AG04450 (cell line): Measurements from ENCODE around the gene TPSAB1. TPM values are rescaled to one million over a fixed set of nuclear protein-coding genes. Genes with fewer than 3 reads are reported as not detected.
"Not testable (repeated sequence)": the region's sequence is repeated elsewhere in the genome, so short reads cannot be mapped to it uniquely, and the experiment has no call there.

Experiments
- CTCF ChIA-PET: fragments of 300-600, 350-600 bp; formaldehyde crosslinking; extraction: SDS; loops from one replicate; lab custom pipeline; 2022; ENCODE audit warnings: antibody characterized with exemption, inconsistent platforms; lab: Charles Lee
- POLR2A ChIA-PET: fragments of 350-600 bp; formaldehyde crosslinking; extraction: SDS; loops from one replicate; lab custom pipeline; 2021; ENCODE audit warnings: antibody characterized with exemption, inconsistent platforms; lab: Yijun Ruan, JAX
- DNase-seq: peaks from one replicate; pipeline ENCODE4 v3.0.0-alpha.2; 2011; ENCODE audit warnings: low read depth, low spot score
- H3K27ac ChIP-seq: one replicate; pipeline ENCODE4 v1.5.1; 2012; ENCODE audit warnings: low read depth, low read length, control low read depth
- H3K27me3 ChIP-seq: one replicate; pipeline ENCODE4 v1.6.0; 2012; ENCODE audit warnings: low read length; ENCODE audit not compliant: control insufficient read depth, insufficient read depth
- H3K4me3 ChIP-seq: 2 replicates; pipeline ENCODE4 v1.5.1; 2011; ENCODE audit warnings: mild to moderate bottlenecking, low read depth, low read length, control low read depth
- H3K9me3 ChIP-seq: 2 replicates; pipeline ENCODE4 v1.5.1; 2012; ENCODE audit warnings: low read length; ENCODE audit not compliant: control insufficient read depth, insufficient read depth
- polyA plus RNA-seq: library from polyadenylated mRNA; depleted of rRNA; stranded (reverse); fragments of >200 nt; gene quantifications from 2 replicates; pipeline ENCODE4 v1.2.3, GENCODE V29; 2011
- TF ChIP-seq, protein P1 (sequence below): IDR thresholded peaks from 2 replicates; pipeline ENCODE4 v1.5.1; 2011; ENCODE audit warnings: low read depth, low read length, control low read depth, inconsistent platforms

The TPSAB1 gene
- polyA plus RNA-seq, 1 experiment, result not detected

DNA sequence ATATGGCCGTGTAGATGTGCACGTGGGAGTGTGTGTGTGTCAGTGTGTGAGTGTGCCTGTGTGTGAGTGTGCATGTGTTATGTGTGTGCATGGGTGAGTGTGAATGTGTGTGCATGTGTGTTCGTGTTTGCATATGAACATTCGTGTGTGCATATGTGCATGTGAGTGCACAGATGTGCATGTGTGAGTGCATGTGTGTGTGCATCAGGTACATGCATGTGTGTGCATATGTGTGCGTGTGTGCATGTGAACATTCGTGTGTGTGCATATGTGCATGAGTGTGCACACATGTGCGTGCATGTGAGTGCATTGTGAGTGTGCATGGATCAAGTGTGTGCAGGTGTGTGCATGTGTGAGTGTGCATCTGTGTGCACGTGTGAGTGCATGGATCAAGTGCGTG lies 2.5 kb upstream of the TPSAB1 start:
- Histone ChIP-seq H3K27me3 (no peaks in the 10 kb centered on the region), H3K4me3 (no peak overlapping the region), H3K9me3 (no peaks in the 10 kb centered on the region), H3K27ac (no peak overlapping the region)
- ChIA-PET CTCF (no interaction called here), POLR2A (no interaction called here)
- TF ChIP-seq, protein P1, sequence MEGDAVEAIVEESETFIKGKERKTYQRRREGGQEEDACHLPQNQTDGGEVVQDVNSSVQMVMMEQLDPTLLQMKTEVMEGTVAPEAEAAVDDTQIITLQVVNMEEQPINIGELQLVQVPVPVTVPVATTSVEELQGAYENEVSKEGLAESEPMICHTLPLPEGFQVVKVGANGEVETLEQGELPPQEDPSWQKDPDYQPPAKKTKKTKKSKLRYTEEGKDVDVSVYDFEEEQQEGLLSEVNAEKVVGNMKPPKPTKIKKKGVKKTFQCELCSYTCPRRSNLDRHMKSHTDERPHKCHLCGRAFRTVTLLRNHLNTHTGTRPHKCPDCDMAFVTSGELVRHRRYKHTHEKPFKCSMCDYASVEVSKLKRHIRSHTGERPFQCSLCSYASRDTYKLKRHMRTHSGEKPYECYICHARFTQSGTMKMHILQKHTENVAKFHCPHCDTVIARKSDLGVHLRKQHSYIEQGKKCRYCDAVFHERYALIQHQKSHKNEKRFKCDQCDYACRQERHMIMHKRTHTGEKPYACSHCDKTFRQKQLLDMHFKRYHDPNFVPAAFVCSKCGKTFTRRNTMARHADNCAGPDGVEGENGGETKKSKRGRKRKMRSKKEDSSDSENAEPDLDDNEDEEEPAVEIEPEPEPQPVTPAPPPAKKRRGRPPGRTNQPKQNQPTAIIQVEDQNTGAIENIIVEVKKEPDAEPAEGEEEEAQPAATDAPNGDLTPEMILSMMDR, result no peak
- DNase-seq, result no peak

DNA sequence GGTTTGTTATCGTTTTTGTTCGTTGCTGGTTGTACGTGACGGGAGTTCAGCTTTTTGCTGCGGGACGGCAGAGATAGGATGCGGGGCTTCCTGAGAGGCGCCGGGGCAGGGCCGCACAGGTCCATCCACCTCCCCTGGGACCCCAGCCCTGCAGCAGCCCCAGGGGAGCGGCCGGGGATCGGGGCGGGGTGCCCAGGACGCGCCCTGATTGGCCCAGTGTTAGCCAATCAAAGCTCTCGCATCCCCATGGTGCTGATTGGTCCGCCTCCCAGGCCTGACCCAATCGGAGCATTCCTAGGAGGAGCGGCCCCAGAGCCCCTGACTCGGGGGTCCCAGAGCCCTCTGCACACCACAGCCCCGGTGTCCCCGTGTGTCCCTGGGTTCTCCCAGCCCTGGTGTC lies 1.6 kb upstream of the TPSAB1 start:
- DNase-seq, CTCF ChIA-PET, H3K27me3 ChIP-seq, H3K27ac ChIP-seq, POLR2A ChIA-PET, H3K9me3 ChIP-seq: not testable (repeated sequence)
- H3K4me3 ChIP-seq, result peak overlapping the region; percentile 20; the same call in 1 of the 2 replicates

DNA sequence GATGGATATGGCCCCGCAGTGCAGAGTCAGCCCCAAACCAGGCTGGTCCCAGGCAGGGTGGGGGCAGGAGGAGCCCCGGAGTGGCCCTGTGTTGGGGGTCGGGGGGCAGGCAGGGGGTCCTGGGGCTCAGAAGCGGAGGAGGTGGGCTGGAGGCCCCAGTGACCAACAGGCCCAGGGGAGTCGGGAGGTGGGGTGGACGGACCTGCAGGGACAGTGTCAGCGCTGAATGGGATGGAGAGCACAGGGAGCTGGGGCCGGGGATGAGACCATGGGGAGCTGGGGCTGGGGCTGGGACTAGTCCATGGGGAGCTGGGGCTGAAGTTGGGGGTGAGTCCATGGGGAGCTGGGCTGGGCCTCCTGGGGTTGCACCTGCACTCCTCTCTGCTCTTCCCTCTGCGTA lies 930 bp upstream of the TPSAB1 start:
- POLR2A ChIA-PET, DNase-seq, H3K4me3 ChIP-seq, H3K9me3 ChIP-seq, CTCF ChIA-PET, H3K27ac ChIP-seq, H3K27me3 ChIP-seq: not testable (repeated sequence)

DNA sequence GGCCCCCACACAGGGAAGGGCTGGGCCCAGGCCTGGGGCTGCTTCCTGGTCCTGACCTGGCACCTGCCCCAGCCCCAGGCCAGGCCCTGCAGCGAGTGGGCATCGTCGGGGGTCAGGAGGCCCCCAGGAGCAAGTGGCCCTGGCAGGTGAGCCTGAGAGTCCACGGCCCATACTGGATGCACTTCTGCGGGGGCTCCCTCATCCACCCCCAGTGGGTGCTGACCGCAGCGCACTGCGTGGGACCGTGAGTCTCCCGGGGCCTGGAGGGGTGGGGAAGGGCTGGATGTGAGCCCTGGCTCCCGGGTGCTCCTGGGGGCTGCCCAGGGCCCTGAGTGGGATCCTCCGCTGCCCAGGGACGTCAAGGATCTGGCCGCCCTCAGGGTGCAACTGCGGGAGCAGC lies 576 bp downstream of the TPSAB1 start:
- H3K9me3 ChIP-seq, CTCF ChIA-PET, H3K27ac ChIP-seq, H3K4me3 ChIP-seq, H3K27me3 ChIP-seq, DNase-seq, POLR2A ChIA-PET: not testable (repeated sequence)

DNA sequence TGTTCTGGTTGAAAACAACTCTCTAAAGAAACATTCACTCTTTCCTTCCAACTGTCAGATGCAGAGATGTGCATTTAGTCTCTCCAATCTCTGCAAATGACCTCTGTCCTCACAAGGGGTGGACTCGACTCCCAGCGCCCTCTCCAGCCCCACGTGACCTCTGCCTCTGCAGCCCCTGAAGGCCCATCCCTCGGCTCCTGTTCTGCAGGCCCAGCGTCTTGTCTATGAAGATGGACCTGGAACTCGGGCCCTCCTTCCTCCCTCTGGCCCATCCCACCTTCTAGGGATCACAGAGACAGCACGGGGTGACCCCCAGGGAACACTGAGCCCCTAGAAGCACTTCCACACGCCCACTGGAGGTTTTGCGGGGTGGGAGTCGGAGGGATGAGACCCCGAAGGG lies 2.9 kb downstream of the TPSAB1 start:
- H3K4me3 ChIP-seq, CTCF ChIA-PET, POLR2A ChIA-PET, H3K27me3 ChIP-seq, DNase-seq, H3K27ac ChIP-seq, H3K9me3 ChIP-seq: not testable (repeated sequence)

DNA sequence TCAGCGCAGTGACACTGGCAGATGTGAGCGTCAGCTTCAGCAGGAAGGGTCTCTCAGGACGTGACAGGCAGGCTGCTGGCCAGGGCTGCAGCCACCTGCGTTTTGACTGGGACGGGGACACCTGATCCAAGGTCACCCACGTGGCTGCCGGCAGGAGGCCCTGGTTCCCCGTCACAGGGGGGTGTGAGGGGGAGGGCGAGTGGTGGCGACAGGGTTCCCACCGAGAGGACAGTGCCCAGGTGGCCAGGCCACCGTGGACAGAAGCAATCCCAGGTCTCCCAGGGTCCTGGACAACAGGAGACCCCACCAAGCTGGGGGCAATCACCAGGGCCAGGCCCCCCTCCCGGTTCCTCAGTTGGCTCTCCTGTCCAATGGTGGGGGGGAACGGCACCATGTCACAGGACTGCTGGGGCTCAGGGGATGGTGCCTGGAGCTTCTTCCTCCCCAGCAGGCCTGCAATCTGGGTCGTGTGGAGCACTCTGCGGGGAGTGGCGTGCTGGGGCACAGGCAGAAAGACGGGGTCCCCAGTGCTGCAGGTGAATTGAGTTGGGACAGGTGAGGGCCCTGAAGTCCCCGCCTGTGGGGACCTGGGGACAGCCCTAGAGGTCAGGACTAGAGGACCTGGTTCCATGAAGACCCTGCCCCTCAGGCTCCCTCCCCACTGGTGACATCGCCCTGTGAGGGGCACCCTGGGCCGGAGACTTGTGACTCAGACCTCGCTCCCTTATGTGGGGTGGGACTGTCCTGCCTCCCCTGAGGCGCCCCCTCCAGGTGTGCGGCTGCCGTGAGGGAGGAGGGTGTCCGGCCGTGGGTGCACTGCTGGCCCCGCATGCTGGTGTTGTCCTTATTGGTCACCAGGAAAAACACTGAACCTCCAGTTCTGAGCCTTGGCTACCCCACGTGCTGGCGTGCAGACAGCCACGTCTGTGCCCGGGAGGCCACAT lies 3.7 kb downstream of the TPSAB1 start:
- POLR2A ChIA-PET, CTCF ChIA-PET, H3K27ac ChIP-seq, H3K4me3 ChIP-seq, H3K9me3 ChIP-seq, H3K27me3 ChIP-seq, DNase-seq: not testable (repeated sequence)

DNA sequence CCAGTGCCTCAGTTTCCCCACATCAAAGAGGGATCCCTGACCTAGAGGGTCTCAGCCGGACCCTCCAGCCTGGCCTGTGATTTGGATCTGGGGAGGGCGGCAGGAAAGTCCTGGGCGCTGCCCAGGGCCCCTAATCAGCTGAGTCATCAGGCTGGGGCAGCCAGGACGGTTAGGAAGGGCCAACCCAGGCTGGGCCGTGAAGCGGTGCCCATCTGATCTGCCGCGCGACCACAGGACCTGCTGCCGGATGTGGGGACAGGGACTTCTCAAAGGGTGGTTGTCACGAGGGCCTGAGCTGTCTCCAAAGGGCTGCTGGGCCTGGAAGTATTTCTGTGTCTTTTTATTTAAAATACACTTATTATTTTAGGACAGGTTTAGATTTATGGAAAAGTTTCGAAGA lies 4.4 kb downstream of the TPSAB1 start:
- CTCF ChIA-PET, result no interaction called here
- H3K27ac ChIP-seq, result no peak overlapping the region
- H3K4me3 ChIP-seq, result no peak overlapping the region
- H3K9me3 ChIP-seq, result no peaks in the 10 kb centered on the region
- H3K27me3 ChIP-seq, result no peaks in the 10 kb centered on the region
- POLR2A ChIA-PET, result no interaction called here
- TF ChIP-seq, protein P1, result no peak
- no peak for DNase-seq
